Endodermal cell (in vitro differentiated cells): ENCODE measurements around the gene BOD1L1. TPM values are rescaled to one million over a fixed set of nuclear protein-coding genes. Genes with fewer than 3 reads are reported as not detected.

ENCODE experiments used
- DNase-seq: peaks from one replicate; pipeline ENCODE4 v3.0.0-alpha.2; 2017
- H3K27ac ChIP-seq: 2 replicates; pipeline ENCODE4 v1.5.1; 2013; ENCODE audit warnings: mild to moderate bottlenecking, low read depth, low read length, moderate library complexity
- H3K27me3 ChIP-seq: 2 replicates; pipeline ENCODE4 v1.6.1; 2013; ENCODE audit warnings: mild to moderate bottlenecking, low read length, moderate library complexity; ENCODE audit not compliant: insufficient read depth, control insufficient read depth, poor library complexity, severe bottlenecking
- H3K36me3 ChIP-seq: 2 replicates; pipeline ENCODE4 v1.7.0; 2013; ENCODE audit warnings: mild to moderate bottlenecking, low read length, moderate library complexity; ENCODE audit not compliant: control insufficient read depth, insufficient read depth
- H3K4me1 ChIP-seq: one replicate; pipeline ENCODE4 v1.7.0; 2013; ENCODE audit warnings: low read length; ENCODE audit not compliant: control insufficient read depth, insufficient read depth
- H3K4me3 ChIP-seq: 2 replicates; pipeline ENCODE4 v1.5.1; 2013; ENCODE audit warnings: mild to moderate bottlenecking, low read length, moderate library complexity
- H3K9ac ChIP-seq: 2 replicates; pipeline ENCODE4 v1.6.1; 2013; ENCODE audit warnings: mild to moderate bottlenecking, low read length, moderate library complexity; ENCODE audit not compliant: poor library complexity, severe bottlenecking; ENCODE audit errors: extremely low read depth
- H3K9me3 ChIP-seq: 2 replicates; pipeline ENCODE4 v1.6.1; 2013; ENCODE audit warnings: mild to moderate bottlenecking, low read length, moderate library complexity; ENCODE audit not compliant: control insufficient read depth
- H3K27ac Mint-ChIP-seq: 2 replicates; pipeline ENCODE4 v1.8.0; 2020; ENCODE audit warnings: mixed read lengths
- H3K27me3 Mint-ChIP-seq: 2 replicates; pipeline ENCODE4 v1.8.0; 2021; ENCODE audit warnings: mild to moderate bottlenecking, mixed read lengths; ENCODE audit not compliant: insufficient read depth
- H3K36me3 Mint-ChIP-seq: 2 replicates; pipeline ENCODE4 v1.8.0; 2020; ENCODE audit warnings: low read depth, mixed read lengths
- H3K4me1 Mint-ChIP-seq: 2 replicates; pipeline ENCODE4 v1.8.0; 2020; ENCODE audit warnings: mixed read lengths
- H3K4me3 Mint-ChIP-seq: 2 replicates; pipeline ENCODE4 v1.8.0; 2020; ENCODE audit warnings: mild to moderate bottlenecking, moderate library complexity, mixed read lengths
- H3K9me3 Mint-ChIP-seq: 2 replicates; pipeline ENCODE4 v1.8.0; 2020; ENCODE audit warnings: mild to moderate bottlenecking, mixed read lengths
- WGBS, 2 experiments: methylation state at CpG; one replicate each; pipeline versions ENCODE4 v1.1.5 to v1.1.7; 2013; ENCODE audit warnings: missing lambda C conversion rate in 2 of 2, mixed read lengths in 1 of 2; ENCODE audit not compliant: insufficient coverage in 1 of 2, insufficient read length in 1 of 2; 5-methylcytosine and 5-hydroxymethylcytosine counted together
- total RNA-seq, 2 donors: library from RNA; stranded (reverse); fragmentation: NEBNext Ultra II Directional in 1 of 2; extraction: Animal tissue kit (Norgen Biotek cat#: 25700) in 1 of 2; gene quantifications; 2 replicates in 1 of 2; 3 replicates in 1 of 2; pipeline ENCODE4 v1.2.1, GENCODE V29; 2021
- TF ChIP-seq, protein P1 (sequence below): fragments of 200-600 bp; sonication (generic); conservative IDR thresholded peaks from 2 replicates; pipeline ENCODE4 v1.5.0; 2021; ENCODE audit warnings: antibody characterized with exemption, mild to moderate bottlenecking

BOD1L1 gene
- total RNA-seq, 2 donors from 2014 or later, result 42.5 to 46.3 TPM

DNA sequence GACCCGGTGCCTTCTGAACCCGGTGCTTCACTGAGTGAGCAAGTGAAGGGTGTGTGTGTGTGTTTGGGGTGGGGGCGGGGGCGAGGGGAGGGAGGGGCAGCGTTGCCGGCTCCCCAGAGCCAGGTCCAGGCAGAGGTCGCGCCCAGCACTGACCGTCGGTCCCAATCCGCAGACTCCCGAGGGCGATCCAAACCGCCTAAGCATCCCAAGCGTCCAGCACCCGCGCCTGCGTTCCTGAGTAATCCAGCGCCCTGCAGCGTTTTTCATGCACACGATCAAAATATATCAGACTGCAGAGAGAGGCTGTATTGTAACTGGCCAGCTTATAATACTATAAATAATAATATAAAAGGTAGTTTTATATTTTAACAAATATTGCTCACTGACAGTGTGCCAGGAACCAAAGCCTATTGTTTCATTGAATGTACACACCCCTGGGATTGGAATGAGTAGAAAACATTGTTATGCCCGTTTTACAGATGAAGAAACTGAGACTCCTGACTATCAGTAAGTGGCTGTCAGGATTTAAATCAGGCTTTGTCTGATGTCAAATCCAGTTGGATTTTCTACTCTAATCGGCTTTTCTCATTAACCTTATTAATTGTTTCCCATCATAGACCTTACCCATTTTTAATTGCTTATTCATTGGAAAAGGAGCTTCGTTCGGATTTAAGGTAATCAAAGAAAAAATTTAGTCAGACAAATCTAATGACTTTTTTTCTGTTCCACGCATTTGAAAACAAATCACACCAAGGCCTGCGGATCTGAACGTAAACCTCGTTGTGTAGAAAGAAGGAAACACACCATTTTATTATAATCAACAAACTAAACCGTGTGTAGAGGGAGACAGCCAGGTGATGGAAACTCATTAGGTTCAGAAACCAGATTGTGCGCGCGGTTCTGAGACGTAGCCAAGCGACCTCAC lies 79.2 kb downstream of the BOD1L1 start:
- Histone ChIP-seq H3K9ac (no peak overlapping the region), H3K27ac (no peak overlapping the region), H3K27me3 (peaks cover 64% of the 10 kb centered on the region), H3K4me3 (peak overlapping the region; percentile 73), H3K9me3 (no peaks in the 10 kb centered on the region), H3K4me1 (no peaks in the 10 kb centered on the region), H3K36me3 (no peaks in the 10 kb centered on the region)
- DNase-seq, result no peak
- Mint-ChIP-seq H3K4me3 (peak overlapping the region; percentile 63), H3K9me3 (peaks cover 13% of the 10 kb centered on the region), H3K27ac (no peak overlapping the region), H3K36me3 (no peaks in the 10 kb centered on the region), H3K4me1 (peaks cover 15% of the 10 kb centered on the region), H3K27me3 (peaks cover 75% of the 10 kb centered on the region)
- TF ChIP-seq, protein P1, sequence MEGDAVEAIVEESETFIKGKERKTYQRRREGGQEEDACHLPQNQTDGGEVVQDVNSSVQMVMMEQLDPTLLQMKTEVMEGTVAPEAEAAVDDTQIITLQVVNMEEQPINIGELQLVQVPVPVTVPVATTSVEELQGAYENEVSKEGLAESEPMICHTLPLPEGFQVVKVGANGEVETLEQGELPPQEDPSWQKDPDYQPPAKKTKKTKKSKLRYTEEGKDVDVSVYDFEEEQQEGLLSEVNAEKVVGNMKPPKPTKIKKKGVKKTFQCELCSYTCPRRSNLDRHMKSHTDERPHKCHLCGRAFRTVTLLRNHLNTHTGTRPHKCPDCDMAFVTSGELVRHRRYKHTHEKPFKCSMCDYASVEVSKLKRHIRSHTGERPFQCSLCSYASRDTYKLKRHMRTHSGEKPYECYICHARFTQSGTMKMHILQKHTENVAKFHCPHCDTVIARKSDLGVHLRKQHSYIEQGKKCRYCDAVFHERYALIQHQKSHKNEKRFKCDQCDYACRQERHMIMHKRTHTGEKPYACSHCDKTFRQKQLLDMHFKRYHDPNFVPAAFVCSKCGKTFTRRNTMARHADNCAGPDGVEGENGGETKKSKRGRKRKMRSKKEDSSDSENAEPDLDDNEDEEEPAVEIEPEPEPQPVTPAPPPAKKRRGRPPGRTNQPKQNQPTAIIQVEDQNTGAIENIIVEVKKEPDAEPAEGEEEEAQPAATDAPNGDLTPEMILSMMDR, result no peak
- 18 to 20% methylated on average over 24 to 33 of the region's 35 CpGs for WGBS, 2 experiments

DNA sequence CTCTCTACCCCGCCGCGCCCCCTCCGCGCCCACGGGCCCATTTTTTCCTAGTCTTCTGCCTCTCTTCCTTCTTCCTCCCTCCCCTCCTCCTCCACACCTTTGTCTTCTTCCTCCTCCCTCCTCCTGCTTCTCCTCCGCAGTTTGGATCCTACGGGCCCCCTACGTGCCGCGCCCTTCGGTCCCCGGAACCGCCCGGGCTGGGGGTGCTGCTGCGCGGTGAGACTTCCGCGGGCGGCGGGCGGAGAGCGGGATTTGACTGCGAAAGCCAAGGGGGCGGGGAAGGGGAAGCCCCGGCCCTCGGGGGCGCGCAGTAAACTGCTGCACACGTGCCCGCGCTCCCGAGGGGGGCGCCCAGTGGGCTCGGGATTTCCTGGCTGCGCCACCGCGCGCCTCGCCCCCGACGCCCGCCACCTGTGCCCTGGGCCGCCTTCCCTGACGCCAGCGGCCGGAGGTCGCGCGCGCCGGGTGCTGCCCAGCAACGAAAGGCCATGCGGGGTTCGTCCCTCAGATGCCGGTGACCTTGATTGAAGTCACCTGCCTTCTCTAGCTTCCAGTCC lies 80.0 kb downstream of the BOD1L1 start:
- Histone ChIP-seq H3K9me3 (no peaks in the 10 kb centered on the region), H3K4me1 (no peaks in the 10 kb centered on the region), H3K9ac (peak overlapping the region; percentile 22), H3K27ac (no peak overlapping the region), H3K36me3 (no peaks in the 10 kb centered on the region), H3K4me3 (peak overlapping the region; percentile 73), H3K27me3 (peaks cover 72% of the 10 kb centered on the region)
- TF ChIP-seq, protein P1, result no peak
- 1% methylated on average over 27 to 56 of the region's 56 CpGs for WGBS, 2 experiments
- Mint-ChIP-seq H3K36me3 (no peaks in the 10 kb centered on the region), H3K27me3 (peaks cover 79% of the 10 kb centered on the region), H3K9me3 (peaks cover 18% of the 10 kb centered on the region), H3K27ac (no peak overlapping the region), H3K4me3 (peak overlapping the region; percentile 63), H3K4me1 (peaks cover 15% of the 10 kb centered on the region)
- peak; percentile 79 for DNase-seq

DNA sequence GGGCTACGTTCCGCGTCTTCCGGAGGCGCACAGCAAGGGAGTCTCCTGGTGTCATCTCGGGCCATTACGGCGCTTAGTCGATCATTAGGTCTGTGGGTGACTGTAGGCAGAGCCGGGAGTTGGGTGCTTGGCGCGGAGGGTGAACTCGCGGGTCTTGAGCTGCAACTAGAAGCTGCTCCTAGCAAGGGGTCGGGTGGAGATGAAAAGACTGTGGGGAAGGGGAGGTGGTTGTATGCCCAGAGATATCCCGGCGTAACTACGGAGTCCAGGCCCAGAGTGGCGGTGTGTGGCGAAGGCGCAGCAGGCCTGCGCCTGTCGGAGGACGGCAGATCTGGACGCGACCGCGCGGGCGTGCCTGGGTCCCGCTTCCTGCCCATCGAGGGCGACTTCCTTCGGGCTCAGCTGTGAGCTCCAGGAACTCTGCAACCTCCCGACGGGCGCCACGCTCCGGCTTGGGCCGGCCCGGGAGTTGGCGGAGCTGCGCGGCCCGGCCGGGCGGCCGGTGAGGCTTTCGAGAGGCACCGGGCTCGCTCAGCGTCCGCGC lies 80.5 kb downstream of the BOD1L1 start:
- Mint-ChIP-seq H3K27me3 (peaks cover 84% of the 10 kb centered on the region), H3K4me3 (peak overlapping the region; percentile 63)
- WGBS, 2 experiments, result 3% methylated on average over 13 to 54 of the region's 54 CpGs

More for the DNA sequence above, 80.5 kb downstream of the BOD1L1 start:
- DNase-seq, result peak; percentile 87
- Histone ChIP-seq H3K4me3 (peak overlapping the region; percentile 73), H3K4me1 (no peaks in the 10 kb centered on the region), H3K9me3 (no peaks in the 10 kb centered on the region), H3K36me3 (no peaks in the 10 kb centered on the region), H3K9ac (peak overlapping the region; percentile 22), H3K27ac (no peak overlapping the region), H3K27me3 (peaks cover 77% of the 10 kb centered on the region)
- Mint-ChIP-seq H3K27ac (peak overlapping the region; percentile 38), H3K4me1 (peaks cover 15% of the 10 kb centered on the region), H3K36me3 (no peaks in the 10 kb centered on the region), H3K9me3 (peaks cover 18% of the 10 kb centered on the region)
- TF ChIP-seq, protein P1, result no peak
